ENCODE results near the gene NUDCD2.

The NUDCD2 gene

GRCh38 chr5:163505049-163505367 is 45.1 kb upstream of the NUDCD2 start:
- TF ChIP-seq CTCF (IDR thresholded peaks at IDR 0.05; ENCODE audit: extremely low read depth, insufficient read depth, missing control alignments): no peak
- no peak for DNase-seq (ENCODE audit: low spot score)
- in situ Hi-C loops (cut with MboI; ENCODE audit: low pct_unique_long_range_greater_than_20kb, low sequenced_read_pairs, unreplicated experiment): no loop called here

- in situ Hi-C loops (cut with MboI; ENCODE audit: low pct_unique_long_range_greater_than_20kb, low sequenced_read_pairs, unreplicated experiment): no loop called here
- TF ChIP-seq CTCF (IDR thresholded peaks at IDR 0.05; ENCODE audit: extremely low read depth, insufficient read depth, missing control alignments): no peak
- peak; percentile 34 for DNase-seq (ENCODE audit: low spot score)
Observed at GRCh38 chr5:163504079-163504931, 44.4 kb upstream of the NUDCD2 start.

GRCh38 chr5:163503106-163504078 is 43.5 kb upstream of the NUDCD2 start:
- peak; percentile 43 for DNase-seq (ENCODE audit: low spot score)
- peak; percentile 64 for TF ChIP-seq CTCF (IDR thresholded peaks at IDR 0.05; ENCODE audit: extremely low read depth, insufficient read depth, missing control alignments)
- in situ Hi-C loops (cut with MboI; ENCODE audit: low pct_unique_long_range_greater_than_20kb, low sequenced_read_pairs, unreplicated experiment): no loop called here

GRCh38 chr5:163502521-163502920 is 42.6 kb upstream of the NUDCD2 start:
- in situ Hi-C loops (cut with MboI; ENCODE audit: low pct_unique_long_range_greater_than_20kb, low sequenced_read_pairs, unreplicated experiment): no loop called here

GRCh38 chr5:163498886-163499285 is 39.0 kb upstream of the NUDCD2 start:
- DNase-seq (ENCODE audit: low spot score): no peak
- in situ Hi-C loops (cut with MboI; ENCODE audit: low pct_unique_long_range_greater_than_20kb, low sequenced_read_pairs, unreplicated experiment): no loop called here
- no peak for TF ChIP-seq CTCF (IDR thresholded peaks at IDR 0.05; ENCODE audit: extremely low read depth, insufficient read depth, missing control alignments)

More at GRCh38 chr5:163502521-163502920, 42.6 kb upstream of the NUDCD2 start:
- no peak for DNase-seq (ENCODE audit: low spot score)
- TF ChIP-seq CTCF (IDR thresholded peaks at IDR 0.05; ENCODE audit: extremely low read depth, insufficient read depth, missing control alignments): no peak

GRCh38 chr5:163497315-163497714 is 37.4 kb upstream of the NUDCD2 start:
- TF ChIP-seq CTCF (IDR thresholded peaks at IDR 0.05; ENCODE audit: extremely low read depth, insufficient read depth, missing control alignments): no peak
- in situ Hi-C loops (cut with MboI; ENCODE audit: low pct_unique_long_range_greater_than_20kb, low sequenced_read_pairs, unreplicated experiment): no loop called here
- no peak for DNase-seq (ENCODE audit: low spot score)

Data from GM13977 (cell line).